ENCODE data around the gene FAM184A. TPM values are rescaled to one million over a fixed set of nuclear protein-coding genes. Genes with fewer than 3 reads are reported as not detected.

FAM184A gene
- total and polyA plus RNA-seq, 9 of the 15 experiments (the other 6 are each of a cell fraction or from before 2014, with no cell fraction given), result 6.4 to 18.7 (median 13.1) TPM

- TF ChIP-seq, protein P1, sequence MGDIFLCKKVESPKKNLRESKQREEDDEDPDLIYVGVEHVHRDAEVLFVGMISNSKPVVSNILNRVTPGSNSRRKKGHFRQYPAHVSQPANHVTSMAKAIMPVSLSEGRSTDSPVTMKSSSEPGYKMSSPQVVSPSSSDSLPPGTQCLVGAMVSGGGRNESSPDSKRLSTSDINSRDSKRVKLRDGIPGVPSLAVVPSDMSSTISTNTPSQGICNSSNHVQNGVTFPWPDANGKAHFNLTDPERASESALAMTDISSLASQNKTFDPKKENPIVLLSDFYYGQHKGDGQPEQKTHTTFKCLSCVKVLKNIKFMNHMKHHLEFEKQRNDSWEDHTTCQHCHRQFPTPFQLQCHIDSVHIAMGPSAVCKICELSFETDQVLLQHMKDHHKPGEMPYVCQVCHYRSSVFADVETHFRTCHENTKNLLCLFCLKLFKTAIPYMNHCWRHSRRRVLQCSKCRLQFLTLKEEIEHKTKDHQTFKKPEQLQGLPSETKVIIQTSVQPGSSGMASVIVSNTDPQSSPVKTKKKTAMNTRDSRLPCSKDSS (IDR thresholded peaks at IDR 0.05; ENCODE audit: low read depth, partially characterized antibody), result no peak
- TF ChIP-seq TAL1 (IDR thresholded peaks at IDR 0.05) (peak; percentile 91), ZNF766 (CRISPR knock-in tag; conservative IDR thresholded peaks at IDR 0.05) (peak; percentile 24; the same call in 1 of the 2 replicates), SRF (CRISPR knock-in tag; IDR thresholded peaks at IDR 0.05) (no peak), HDGF (IDR thresholded peaks at IDR 0.05) (no peak), CREM (IDR thresholded peaks at IDR 0.05; ENCODE audit: low read depth) (no peak), ATF1 (CRISPR knock-in tag; IDR thresholded peaks at IDR 0.05) (no peak), ATF1 (tag; IDR thresholded peaks at IDR 0.05) (no peak), HDAC8 (tag; IDR thresholded peaks at IDR 0.05) (no peak), KLF13 (tag; IDR thresholded peaks at IDR 0.05; ENCODE audit: borderline replicate concordance, low read depth) (no peak), KDM5B (IDR thresholded peaks at IDR 0.05; ENCODE audit: insufficient replicate concordance, low read depth, low read length) (no peak), MXD1 (CRISPR knock-in tag; IDR thresholded peaks at IDR 0.05; ENCODE audit: borderline replicate concordance, poor library complexity, severe bottlenecking) (no peak), ZNF311 (CRISPR knock-in tag; IDR thresholded peaks at IDR 0.05) (no peak)
- TF ChIP-seq, protein P2, sequence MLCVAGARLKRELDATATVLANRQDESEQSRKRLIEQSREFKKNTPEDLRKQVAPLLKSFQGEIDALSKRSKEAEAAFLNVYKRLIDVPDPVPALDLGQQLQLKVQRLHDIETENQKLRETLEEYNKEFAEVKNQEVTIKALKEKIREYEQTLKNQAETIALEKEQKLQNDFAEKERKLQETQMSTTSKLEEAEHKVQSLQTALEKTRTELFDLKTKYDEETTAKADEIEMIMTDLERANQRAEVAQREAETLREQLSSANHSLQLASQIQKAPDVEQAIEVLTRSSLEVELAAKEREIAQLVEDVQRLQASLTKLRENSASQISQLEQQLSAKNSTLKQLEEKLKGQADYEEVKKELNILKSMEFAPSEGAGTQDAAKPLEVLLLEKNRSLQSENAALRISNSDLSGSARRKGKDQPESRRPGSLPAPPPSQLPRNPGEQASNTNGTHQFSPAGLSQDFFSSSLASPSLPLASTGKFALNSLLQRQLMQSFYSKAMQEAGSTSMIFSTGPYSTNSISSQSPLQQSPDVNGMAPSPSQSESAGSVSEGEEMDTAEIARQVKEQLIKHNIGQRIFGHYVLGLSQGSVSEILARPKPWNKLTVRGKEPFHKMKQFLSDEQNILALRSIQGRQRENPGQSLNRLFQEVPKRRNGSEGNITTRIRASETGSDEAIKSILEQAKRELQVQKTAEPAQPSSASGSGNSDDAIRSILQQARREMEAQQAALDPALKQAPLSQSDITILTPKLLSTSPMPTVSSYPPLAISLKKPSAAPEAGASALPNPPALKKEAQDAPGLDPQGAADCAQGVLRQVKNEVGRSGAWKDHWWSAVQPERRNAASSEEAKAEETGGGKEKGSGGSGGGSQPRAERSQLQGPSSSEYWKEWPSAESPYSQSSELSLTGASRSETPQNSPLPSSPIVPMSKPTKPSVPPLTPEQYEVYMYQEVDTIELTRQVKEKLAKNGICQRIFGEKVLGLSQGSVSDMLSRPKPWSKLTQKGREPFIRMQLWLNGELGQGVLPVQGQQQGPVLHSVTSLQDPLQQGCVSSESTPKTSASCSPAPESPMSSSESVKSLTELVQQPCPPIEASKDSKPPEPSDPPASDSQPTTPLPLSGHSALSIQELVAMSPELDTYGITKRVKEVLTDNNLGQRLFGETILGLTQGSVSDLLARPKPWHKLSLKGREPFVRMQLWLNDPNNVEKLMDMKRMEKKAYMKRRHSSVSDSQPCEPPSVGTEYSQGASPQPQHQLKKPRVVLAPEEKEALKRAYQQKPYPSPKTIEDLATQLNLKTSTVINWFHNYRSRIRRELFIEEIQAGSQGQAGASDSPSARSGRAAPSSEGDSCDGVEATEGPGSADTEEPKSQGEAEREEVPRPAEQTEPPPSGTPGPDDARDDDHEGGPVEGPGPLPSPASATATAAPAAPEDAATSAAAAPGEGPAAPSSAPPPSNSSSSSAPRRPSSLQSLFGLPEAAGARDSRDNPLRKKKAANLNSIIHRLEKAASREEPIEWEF (CRISPR knock-in tag; IDR thresholded peaks at IDR 0.05), result no peak
These were observed 43.0 kb downstream of the FAM184A start (continued) for GRCh38 chr6:119035459-119035858.

All from K562 (cell line).